Measurements from ENCODE around the gene UACA.

DNA sequence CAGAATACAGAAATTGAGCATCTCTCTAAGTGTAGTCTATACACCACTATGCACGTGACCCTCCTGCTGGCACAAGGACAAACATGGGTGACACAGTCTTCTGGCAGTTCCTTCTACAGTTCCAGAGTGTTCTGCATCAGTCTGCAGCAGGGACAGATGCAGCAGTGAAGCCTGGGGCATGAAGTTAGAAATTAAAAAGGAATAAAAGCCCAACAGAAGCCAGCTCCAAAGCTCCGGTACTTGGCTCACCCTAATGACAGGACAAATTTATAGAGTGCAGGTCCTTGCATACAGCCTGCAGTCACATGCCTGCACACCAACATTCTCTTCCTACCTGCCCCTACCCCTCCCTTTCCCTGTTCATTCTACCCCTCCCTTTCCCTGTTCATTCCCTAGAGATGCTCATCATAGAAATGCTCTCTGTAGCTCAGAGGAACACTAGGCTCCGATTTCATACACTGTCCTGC is 15.0 kb downstream of the UACA start:
- TF ChIP-seq EZH2 (IDR thresholded peaks at IDR 0.05; ENCODE audit: insufficient read depth, poor library complexity, severe bottlenecking) (no peak), EZH2phosphoT487 (IDR thresholded peaks at IDR 0.05; ENCODE audit: insufficient read depth, low read depth) (no peak)

Data from GM23248 (cell line).